Measurements from ENCODE around the gene SPTY2D1. TPM values are rescaled to one million over a fixed set of nuclear protein-coding genes. Genes with fewer than 3 reads are reported as not detected.

Gene SPTY2D1
- total and polyA plus RNA-seq, 2 experiments from 2014 or later = 5.9 to 14.1 TPM

DNA sequence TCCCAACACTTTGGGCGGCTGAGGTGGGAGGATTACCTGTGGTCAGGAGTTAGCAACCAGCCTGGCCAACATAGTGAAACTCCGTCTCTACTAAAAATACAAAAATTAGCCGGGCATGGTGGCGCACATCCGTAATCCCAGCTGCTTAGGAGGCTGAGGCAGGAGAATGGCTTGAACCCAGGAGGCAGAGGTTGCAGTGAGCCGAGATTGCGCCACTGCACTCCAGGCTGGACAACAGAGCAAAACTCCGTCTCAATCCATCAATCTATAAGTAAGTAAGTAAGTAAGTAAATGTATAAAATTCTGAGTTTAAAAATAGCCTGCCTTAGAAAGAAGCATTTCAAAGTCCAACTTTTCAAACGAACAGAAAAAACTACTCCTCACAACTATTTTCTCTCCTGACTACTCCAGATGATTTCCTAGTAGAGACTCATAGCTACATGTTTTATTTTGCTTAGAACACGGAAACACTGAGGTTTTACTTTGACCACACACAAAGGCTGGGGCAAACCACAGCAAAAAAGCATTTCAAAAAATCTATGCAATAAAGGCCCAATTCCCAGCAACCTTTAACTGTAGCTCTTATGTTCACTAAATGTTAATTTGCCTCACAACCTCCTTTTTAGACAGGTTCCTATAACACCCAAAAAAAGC, 16.3 kb downstream of the SPTY2D1 start (continued):
- TF ChIP-seq, protein P1, sequence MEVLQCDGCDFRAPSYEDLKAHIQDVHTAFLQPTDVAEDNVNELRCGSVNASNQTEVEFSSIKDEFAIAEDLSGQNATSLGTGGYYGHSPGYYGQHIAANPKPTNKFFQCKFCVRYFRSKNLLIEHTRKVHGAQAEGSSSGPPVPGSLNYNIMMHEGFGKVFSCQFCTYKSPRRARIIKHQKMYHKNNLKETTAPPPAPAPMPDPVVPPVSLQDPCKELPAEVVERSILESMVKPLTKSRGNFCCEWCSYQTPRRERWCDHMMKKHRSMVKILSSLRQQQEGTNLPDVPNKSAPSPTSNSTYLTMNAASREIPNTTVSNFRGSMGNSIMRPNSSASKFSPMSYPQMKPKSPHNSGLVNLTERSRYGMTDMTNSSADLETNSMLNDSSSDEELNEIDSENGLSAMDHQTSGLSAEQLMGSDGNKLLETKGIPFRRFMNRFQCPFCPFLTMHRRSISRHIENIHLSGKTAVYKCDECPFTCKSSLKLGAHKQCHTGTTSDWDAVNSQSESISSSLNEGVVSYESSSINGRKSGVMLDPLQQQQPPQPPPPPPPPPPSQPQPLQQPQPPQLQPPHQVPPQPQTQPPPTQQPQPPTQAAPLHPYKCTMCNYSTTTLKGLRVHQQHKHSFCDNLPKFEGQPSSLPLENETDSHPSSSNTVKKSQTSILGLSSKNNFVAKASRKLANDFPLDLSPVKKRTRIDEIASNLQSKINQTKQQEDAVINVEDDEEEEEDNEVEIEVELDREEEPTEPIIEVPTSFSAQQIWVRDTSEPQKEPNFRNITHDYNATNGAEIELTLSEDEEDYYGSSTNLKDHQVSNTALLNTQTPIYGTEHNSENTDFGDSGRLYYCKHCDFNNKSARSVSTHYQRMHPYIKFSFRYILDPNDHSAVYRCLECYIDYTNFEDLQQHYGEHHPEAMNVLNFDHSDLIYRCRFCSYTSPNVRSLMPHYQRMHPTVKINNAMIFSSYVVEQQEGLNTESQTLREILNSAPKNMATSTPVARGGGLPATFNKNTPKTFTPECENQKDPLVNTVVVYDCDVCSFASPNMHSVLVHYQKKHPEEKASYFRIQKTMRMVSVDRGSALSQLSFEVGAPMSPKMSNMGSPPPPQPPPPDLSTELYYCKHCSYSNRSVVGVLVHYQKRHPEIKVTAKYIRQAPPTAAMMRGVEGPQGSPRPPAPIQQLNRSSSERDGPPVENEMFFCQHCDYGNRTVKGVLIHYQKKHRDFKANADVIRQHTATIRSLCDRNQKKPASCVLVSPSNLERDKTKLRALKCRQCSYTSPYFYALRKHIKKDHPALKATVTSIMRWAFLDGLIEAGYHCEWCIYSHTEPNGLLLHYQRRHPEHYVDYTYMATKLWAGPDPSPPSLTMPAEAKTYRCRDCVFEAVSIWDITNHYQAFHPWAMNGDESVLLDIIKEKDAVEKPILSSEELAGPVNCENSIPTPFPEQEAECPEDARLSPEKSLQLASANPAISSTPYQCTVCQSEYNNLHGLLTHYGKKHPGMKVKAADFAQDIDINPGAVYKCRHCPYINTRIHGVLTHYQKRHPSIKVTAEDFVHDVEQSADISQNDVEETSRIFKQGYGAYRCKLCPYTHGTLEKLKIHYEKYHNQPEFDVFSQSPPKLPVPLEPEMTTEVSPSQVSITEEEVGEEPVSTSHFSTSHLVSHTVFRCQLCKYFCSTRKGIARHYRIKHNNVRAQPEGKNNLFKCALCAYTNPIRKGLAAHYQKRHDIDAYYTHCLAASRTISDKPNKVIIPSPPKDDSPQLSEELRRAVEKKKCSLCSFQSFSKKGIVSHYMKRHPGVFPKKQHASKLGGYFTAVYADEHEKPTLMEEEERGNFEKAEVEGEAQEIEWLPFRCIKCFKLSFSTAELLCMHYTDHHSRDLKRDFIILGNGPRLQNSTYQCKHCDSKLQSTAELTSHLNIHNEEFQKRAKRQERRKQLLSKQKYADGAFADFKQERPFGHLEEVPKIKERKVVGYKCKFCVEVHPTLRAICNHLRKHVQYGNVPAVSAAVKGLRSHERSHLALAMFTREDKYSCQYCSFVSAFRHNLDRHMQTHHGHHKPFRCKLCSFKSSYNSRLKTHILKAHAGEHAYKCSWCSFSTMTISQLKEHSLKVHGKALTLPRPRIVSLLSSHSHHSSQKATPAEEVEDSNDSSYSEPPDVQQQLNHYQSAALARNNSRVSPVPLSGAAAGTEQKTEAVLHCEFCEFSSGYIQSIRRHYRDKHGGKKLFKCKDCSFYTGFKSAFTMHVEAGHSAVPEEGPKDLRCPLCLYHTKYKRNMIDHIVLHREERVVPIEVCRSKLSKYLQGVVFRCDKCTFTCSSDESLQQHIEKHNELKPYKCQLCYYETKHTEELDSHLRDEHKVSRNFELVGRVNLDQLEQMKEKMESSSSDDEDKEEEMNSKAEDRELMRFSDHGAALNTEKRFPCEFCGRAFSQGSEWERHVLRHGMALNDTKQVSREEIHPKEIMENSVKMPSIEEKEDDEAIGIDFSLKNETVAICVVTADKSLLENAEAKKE (CRISPR knock-in tag; IDR thresholded peaks at IDR 0.05) = no peak
- TF ChIP-seq ZNF114 (CRISPR knock-in tag; IDR thresholded peaks at IDR 0.05) = no peak
- no peak for TF ChIP-seq EZH2phosphoT487 (IDR thresholded peaks at IDR 0.05; ENCODE audit: unreplicated experiment)
- TF ChIP-seq NANOG (IDR thresholded peaks at IDR 0.05; ENCODE audit: borderline replicate concordance) = no peak
- no peak for TF ChIP-seq EZH2 (IDR thresholded peaks at IDR 0.05; ENCODE audit: low read depth, unreplicated experiment)
- TF ChIP-seq, protein P2, sequence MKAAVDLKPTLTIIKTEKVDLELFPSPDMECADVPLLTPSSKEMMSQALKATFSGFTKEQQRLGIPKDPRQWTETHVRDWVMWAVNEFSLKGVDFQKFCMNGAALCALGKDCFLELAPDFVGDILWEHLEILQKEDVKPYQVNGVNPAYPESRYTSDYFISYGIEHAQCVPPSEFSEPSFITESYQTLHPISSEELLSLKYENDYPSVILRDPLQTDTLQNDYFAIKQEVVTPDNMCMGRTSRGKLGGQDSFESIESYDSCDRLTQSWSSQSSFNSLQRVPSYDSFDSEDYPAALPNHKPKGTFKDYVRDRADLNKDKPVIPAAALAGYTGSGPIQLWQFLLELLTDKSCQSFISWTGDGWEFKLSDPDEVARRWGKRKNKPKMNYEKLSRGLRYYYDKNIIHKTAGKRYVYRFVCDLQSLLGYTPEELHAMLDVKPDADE (IDR thresholded peaks at IDR 0.05) = no peak
- TF ChIP-seq STAT1 (IDR thresholded peaks at IDR 0.05; ENCODE audit: unreplicated experiment) = no peak
- TF ChIP-seq CREB1 (CRISPR knock-in tag; IDR thresholded peaks at IDR 0.05; ENCODE audit: low read depth) = no peak
- TF ChIP-seq, protein P3, sequence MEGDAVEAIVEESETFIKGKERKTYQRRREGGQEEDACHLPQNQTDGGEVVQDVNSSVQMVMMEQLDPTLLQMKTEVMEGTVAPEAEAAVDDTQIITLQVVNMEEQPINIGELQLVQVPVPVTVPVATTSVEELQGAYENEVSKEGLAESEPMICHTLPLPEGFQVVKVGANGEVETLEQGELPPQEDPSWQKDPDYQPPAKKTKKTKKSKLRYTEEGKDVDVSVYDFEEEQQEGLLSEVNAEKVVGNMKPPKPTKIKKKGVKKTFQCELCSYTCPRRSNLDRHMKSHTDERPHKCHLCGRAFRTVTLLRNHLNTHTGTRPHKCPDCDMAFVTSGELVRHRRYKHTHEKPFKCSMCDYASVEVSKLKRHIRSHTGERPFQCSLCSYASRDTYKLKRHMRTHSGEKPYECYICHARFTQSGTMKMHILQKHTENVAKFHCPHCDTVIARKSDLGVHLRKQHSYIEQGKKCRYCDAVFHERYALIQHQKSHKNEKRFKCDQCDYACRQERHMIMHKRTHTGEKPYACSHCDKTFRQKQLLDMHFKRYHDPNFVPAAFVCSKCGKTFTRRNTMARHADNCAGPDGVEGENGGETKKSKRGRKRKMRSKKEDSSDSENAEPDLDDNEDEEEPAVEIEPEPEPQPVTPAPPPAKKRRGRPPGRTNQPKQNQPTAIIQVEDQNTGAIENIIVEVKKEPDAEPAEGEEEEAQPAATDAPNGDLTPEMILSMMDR (conservative IDR thresholded peaks at IDR 0.05; ENCODE audit: low read depth in 2 of 2) = no peak
- TF ChIP-seq POLR2AphosphoS5 (IDR thresholded peaks at IDR 0.05; ENCODE audit: low read depth) = no peak

Data from GM23338 (cell line).